Neural crest cell (in vitro differentiated cells): Measurements from ENCODE around the gene BMAL1. TPM values are rescaled to one million over a fixed set of nuclear protein-coding genes. Genes with fewer than 3 reads are reported as not detected.
A peak's percentile ranks its signal among the peaks of the same experiment; 100 is the strongest.

Experiments
- DNase-seq: peaks from one replicate; pipeline ENCODE4 v3.0.0; 2021; ENCODE audit warnings: low read depth, mixed read lengths, low spot score
- H3K27ac Mint-ChIP-seq: one replicate; pipeline ENCODE4 v1.8.0; 2021; ENCODE audit warnings: mild to moderate bottlenecking, mixed read lengths; ENCODE audit not compliant: unreplicated experiment
- H3K27me3 Mint-ChIP-seq: 2 replicates; pipeline ENCODE4 v1.8.0; 2021; ENCODE audit warnings: low read depth, mild to moderate bottlenecking, mixed read lengths
- H3K36me3 Mint-ChIP-seq: 2 replicates; pipeline ENCODE4 v1.8.0; 2021; ENCODE audit warnings: low read depth, mild to moderate bottlenecking, mixed read lengths
- H3K4me1 Mint-ChIP-seq: 2 replicates; pipeline ENCODE4 v1.8.0; 2021; ENCODE audit warnings: mixed read lengths
- H3K4me3 Mint-ChIP-seq: one replicate; pipeline ENCODE4 v1.8.0; 2021; ENCODE audit warnings: mild to moderate bottlenecking, mixed read lengths
- H3K9me3 Mint-ChIP-seq: 2 replicates; pipeline ENCODE4 v1.8.0; 2021; ENCODE audit warnings: mixed read lengths
- total RNA-seq: library from RNA; stranded (reverse); gene quantifications from 2 replicates; pipeline ENCODE4 v1.2.1, GENCODE V29; 2021
- TF ChIP-seq, protein P1 (sequence below): fragments of 200-600 bp; sonication (generic); conservative IDR thresholded peaks from 2 replicates; pipeline ENCODE4 v1.5.0; 2021; ENCODE audit warnings: antibody characterized with exemption, mild to moderate bottlenecking

BMAL1 gene
- total RNA-seq, 1 donor from 2014 or later: 5.1 TPM

DNA sequence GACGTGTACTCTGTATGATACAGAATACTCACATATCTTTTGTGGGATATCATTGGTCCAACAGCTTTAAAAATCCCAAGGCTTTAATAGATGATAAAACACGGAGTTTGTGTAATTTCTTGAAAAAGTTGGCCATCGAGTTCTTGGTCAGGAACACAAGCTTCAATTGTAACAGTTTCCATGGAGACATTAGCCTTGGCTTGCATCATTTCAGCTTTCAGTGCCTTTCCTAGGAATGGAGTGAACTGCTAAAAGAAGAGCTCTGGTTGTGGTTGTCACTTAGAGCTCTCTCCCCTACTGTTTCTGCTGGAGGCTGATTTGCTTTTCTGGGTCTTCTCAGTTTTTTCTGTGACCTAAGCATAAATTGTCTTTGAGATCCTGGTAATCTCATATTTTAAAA is 14.2 kb downstream of the BMAL1 start:
- TF ChIP-seq, protein P1, sequence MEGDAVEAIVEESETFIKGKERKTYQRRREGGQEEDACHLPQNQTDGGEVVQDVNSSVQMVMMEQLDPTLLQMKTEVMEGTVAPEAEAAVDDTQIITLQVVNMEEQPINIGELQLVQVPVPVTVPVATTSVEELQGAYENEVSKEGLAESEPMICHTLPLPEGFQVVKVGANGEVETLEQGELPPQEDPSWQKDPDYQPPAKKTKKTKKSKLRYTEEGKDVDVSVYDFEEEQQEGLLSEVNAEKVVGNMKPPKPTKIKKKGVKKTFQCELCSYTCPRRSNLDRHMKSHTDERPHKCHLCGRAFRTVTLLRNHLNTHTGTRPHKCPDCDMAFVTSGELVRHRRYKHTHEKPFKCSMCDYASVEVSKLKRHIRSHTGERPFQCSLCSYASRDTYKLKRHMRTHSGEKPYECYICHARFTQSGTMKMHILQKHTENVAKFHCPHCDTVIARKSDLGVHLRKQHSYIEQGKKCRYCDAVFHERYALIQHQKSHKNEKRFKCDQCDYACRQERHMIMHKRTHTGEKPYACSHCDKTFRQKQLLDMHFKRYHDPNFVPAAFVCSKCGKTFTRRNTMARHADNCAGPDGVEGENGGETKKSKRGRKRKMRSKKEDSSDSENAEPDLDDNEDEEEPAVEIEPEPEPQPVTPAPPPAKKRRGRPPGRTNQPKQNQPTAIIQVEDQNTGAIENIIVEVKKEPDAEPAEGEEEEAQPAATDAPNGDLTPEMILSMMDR: no peak
- no peak overlapping the region for H3K4me3 Mint-ChIP-seq

DNA sequence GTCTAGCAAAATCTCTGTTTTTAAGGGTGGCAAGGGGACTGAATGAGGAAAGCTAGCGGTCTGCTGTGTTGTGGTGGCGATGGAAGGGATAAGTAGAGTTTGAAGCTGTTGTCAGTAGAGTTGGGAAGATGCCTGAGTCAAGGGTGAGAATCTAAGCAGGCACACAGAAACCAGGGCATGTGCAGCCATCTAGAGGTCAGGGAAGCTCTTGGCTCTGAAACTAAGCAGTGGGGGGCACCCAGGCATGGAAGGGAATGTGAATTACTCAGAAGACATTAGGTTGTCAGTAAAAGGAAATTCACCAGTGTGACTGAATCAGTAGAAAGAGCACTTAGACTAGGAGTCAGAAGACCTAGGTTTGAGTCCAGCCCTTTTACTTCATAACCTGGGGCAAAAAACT is 15.4 kb downstream of the BMAL1 start:
- DNase-seq: no peak

More for the DNA sequence above, 14.2 kb downstream of the BMAL1 start:
- Mint-ChIP-seq H3K4me1 (no peaks in the 10 kb centered on the region), H3K27ac (no peak overlapping the region), H3K27me3 (no peaks in the 10 kb centered on the region), H3K9me3 (no peaks in the 10 kb centered on the region), H3K36me3 (no peaks in the 10 kb centered on the region)
- no peak for DNase-seq

DNA sequence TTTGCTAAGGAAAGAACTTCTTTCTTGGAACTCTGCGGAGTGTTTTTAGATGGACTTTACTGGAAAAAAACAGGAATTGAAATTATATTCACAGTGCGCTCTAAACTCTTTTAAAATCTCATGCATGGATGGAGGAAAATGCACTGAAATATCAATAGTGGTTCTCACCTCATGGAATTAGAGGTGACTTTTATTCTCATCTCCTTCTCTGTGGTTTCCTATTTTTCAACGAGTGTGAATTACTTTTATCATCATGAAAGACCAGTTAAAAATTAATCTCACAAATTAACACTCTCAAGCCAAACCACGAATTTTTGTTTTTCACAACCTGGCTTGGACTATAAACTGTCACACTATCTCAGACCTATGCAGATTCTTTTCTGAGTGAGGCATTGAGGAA is 16.6 kb downstream of the BMAL1 start:
- no peak overlapping the region for H3K27ac Mint-ChIP-seq
- peaks cover 7% of the 10 kb centered on the region for H3K4me1 Mint-ChIP-seq
- no peaks in the 10 kb centered on the region for H3K36me3 Mint-ChIP-seq
- no peak for DNase-seq
- TF ChIP-seq, protein P1: no peak
- H3K9me3 Mint-ChIP-seq: no peaks in the 10 kb centered on the region
- H3K27me3 Mint-ChIP-seq: no peaks in the 10 kb centered on the region
- H3K4me3 Mint-ChIP-seq: no peak overlapping the region

More for the DNA sequence above, 15.4 kb downstream of the BMAL1 start:
- Mint-ChIP-seq H3K4me3 (no peak overlapping the region), H3K36me3 (no peaks in the 10 kb centered on the region), H3K4me1 (peaks cover 4% of the 10 kb centered on the region), H3K27ac (no peak overlapping the region), H3K27me3 (no peaks in the 10 kb centered on the region), H3K9me3 (no peaks in the 10 kb centered on the region)
- TF ChIP-seq, protein P1: no peak

DNA sequence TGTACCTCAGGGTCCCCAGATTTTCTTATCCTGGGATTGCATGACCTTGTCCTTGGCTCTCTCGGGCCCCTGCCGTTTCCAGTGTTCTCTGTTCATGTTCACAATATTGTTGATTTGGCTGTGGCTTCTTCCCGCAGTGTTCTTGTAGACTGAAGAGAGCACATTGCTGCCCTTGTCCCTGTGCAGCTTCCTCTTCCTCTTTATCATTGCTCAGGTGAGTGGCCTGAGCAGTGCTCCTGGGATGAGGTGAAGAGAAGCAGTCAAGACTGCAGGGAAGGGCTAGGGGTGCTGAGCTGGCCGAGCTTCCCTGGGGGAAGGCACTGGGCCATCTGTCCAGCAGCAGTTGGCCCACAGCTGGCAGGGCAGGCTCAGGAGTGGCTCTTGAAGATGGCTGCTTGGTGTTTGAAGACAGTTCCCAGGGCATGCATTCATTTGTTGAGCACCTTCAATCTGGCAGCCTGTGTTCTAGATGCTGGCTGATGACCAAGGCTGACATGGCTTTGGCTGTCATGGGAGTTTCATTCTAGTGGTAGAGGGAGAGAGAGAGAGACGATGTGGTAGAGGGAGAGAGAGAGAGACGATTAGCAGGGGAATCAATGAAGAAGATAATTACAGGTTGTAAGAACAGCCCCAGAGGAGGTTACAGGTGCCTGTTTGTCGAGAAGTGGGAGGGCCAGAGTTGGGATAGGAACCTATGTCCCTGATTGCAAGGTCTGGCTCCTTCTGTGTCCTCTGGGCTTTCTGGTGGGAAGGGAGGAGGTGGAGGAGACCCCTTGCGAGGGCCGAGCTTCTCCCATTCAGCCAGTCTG is 17.4 kb downstream of the BMAL1 start:
- H3K27ac Mint-ChIP-seq: no peak overlapping the region
- H3K4me1 Mint-ChIP-seq: peaks cover 7% of the 10 kb centered on the region

DNA sequence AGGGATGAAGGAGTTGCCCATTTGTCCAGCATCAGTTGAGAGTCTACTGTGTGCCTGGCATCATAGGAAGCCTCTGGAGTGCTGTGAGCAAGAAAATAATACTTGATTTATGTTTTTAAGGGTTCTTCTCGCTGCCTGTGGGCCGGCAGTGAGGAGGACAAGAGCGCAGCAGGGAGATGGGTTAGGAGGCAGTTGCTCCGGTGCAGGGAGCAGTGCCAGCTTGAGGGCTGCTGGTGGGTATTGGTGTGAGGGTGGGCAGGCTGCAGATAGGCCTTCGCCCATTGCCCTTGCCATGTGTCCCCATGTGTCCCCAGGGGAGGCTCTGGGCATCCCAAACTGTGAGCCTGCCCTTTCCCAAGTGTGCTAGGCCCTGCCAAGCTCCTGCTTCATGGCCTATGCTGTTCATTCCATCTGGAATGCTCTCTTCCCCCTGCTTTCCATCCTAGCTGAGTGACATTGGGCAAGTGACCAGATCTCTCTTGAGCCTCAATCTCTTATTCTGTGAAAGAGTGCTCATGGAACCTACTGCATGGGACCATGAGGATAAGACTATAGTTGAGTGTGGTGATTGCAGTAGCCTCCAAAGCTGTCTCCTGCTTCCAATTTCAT is 19.8 kb downstream of the BMAL1 start:
- H3K9me3 Mint-ChIP-seq: no peaks in the 10 kb centered on the region
- H3K4me1 Mint-ChIP-seq: peaks cover 7% of the 10 kb centered on the region
- H3K4me3 Mint-ChIP-seq: no peak overlapping the region
- no peaks in the 10 kb centered on the region for H3K36me3 Mint-ChIP-seq
- no peak for DNase-seq
- no peaks in the 10 kb centered on the region for H3K27me3 Mint-ChIP-seq
- peak overlapping the region; percentile 79 for H3K27ac Mint-ChIP-seq
- TF ChIP-seq, protein P1: no peak

More for the DNA sequence above, 17.4 kb downstream of the BMAL1 start:
- no peaks in the 10 kb centered on the region for H3K27me3 Mint-ChIP-seq
- no peak overlapping the region for H3K4me3 Mint-ChIP-seq
- TF ChIP-seq, protein P1: no peak
- H3K9me3 Mint-ChIP-seq: no peaks in the 10 kb centered on the region
- no peaks in the 10 kb centered on the region for H3K36me3 Mint-ChIP-seq
- no peak for DNase-seq
